ENCODE data around the gene CCDC89.

GRCh38 chr11:85651118-85651517, 34.9 kb downstream of the CCDC89 start:
- TF ChIP-seq EZH2 (IDR thresholded peaks at IDR 0.05; ENCODE audit: borderline replicate concordance, low read length) (no peak), CTCF (IDR thresholded peaks at IDR 0.05; ENCODE audit: low read length) (no peak)
